ENCODE measurements around the gene KTN1. TPM values are rescaled to one million over a fixed set of nuclear protein-coding genes. Genes with fewer than 3 reads are reported as not detected.

KTN1 gene
- total and polyA plus RNA-seq, 2 experiments from 2014 or later, result 150 to 164 TPM

DNA sequence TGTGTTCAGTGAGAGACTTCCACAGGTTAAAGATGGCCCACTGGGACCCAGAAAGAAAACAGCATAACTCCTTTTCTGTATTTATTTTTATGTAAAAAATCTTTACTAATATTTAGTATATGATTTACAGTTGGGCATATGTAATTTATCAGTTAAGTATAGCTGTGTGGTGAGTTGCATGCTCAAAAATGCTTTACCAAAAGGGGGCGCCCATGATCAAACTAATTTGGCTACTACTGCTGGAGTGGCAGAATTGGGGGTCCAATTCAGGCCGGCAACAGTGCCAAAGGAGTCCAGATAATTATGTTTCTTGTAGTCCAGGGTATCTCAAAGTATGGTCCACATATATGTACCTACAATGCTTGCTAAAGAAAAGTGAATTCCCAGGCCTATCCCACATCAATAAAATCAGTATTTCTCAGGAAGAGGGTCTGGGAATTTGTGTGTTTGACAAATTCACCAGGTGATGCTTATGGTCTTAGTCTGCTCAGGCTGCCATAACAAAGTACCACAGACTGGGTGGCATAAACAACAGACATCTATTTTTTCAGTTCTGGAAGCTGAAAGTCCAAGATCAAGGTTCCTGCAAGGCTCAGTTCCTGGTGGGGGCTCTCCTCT is 152.0 kb downstream of the KTN1 start:
- TF ChIP-seq EZH2 (IDR thresholded peaks at IDR 0.05; ENCODE audit: borderline replicate concordance) (no peak), EZH2phosphoT487 (IDR thresholded peaks at IDR 0.05; ENCODE audit: low read depth, severe bottlenecking, unreplicated experiment) (no peak), CTCF (IDR thresholded peaks at IDR 0.05; ENCODE audit: poor library complexity) (peak; percentile 63)
- Histone ChIP-seq H3K27ac (no peak overlapping the region), H2AFZ (no peak overlapping the region), H3K27me3 (no peaks in the 10 kb centered on the region), H3K79me2 (no peaks in the 10 kb centered on the region), H4K20me1 (ENCODE audit: insufficient read depth, poor library complexity, severe bottlenecking) (no peaks in the 10 kb centered on the region), H3K4me1 (ENCODE audit: insufficient read depth) (peaks cover 12% of the 10 kb centered on the region), H3K4me2 (no peak overlapping the region), H3K9me2 (replicated peaks; ENCODE audit: insufficient read depth) (no peaks in the 10 kb centered on the region), H3K36me3 (replicated peaks; ENCODE audit: insufficient read depth, low read depth) (no peaks in the 10 kb centered on the region), H3K9me3 (ENCODE audit: low read depth) (no peaks in the 10 kb centered on the region), H3K4me3 (no peak overlapping the region)
- WGBS (ENCODE audit: low lambda C conversion rate, missing lambda C conversion rate), result 35% methylated on average over 2 of the region's 2 CpGs
- peak; percentile 53 for DNase-seq (ENCODE audit: low spot score)

DNA sequence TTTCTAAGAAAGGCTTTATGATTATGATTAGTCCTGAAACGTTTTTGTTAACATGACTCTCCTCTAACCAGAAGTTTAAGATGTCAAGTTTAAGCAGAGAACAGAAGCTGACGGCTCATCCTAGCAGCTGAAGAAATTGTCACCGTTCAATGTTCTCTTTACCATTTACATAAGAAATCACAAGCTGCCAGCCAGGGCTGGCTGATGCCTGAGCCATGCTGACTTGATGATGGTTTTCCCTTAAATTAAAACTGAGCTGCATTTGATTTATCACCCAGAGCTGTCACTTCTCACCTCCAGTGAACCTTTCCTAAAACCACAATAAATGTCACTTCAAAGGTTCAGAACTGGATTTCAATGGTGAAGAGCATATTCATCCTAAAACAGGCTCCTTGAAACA is 153.6 kb downstream of the KTN1 start:
- H3K9me2 ChIP-seq (replicated peaks; ENCODE audit: insufficient read depth), result no peaks in the 10 kb centered on the region
- TF ChIP-seq CTCF (IDR thresholded peaks at IDR 0.05; ENCODE audit: poor library complexity), result no peak
- TF ChIP-seq EZH2 (IDR thresholded peaks at IDR 0.05; ENCODE audit: borderline replicate concordance), result no peak
- TF ChIP-seq EZH2phosphoT487 (IDR thresholded peaks at IDR 0.05; ENCODE audit: low read depth, severe bottlenecking, unreplicated experiment), result no peak
- 54% methylated on average over 3 of the region's 3 CpGs for WGBS (ENCODE audit: low lambda C conversion rate, missing lambda C conversion rate)

More for the DNA sequence above, 153.6 kb downstream of the KTN1 start:
- no peak overlapping the region for H3K4me2 ChIP-seq
- no peak for DNase-seq (ENCODE audit: low spot score)
- no peak overlapping the region for H3K4me3 ChIP-seq
- no peaks in the 10 kb centered on the region for H3K9me3 ChIP-seq (ENCODE audit: low read depth)
- no peaks in the 10 kb centered on the region for H4K20me1 ChIP-seq (ENCODE audit: insufficient read depth, poor library complexity, severe bottlenecking)
- H3K79me2 ChIP-seq, result no peaks in the 10 kb centered on the region
- peaks cover 12% of the 10 kb centered on the region for H3K4me1 ChIP-seq (ENCODE audit: insufficient read depth)
- no peaks in the 10 kb centered on the region for H3K36me3 ChIP-seq (replicated peaks; ENCODE audit: insufficient read depth, low read depth)
- no peak overlapping the region for H3K27ac ChIP-seq
- H3K27me3 ChIP-seq, result no peaks in the 10 kb centered on the region
- no peak overlapping the region for H2AFZ ChIP-seq

Small RNA genes lying within 50 kb of the gene (small RNA-seq; reads per million reads assigned to genes)
- not detected for gene RF00019

Other genes starting within 250 kb of the KTN1 start
- 15.1 and 16.6 TPM in 2 replicates for gene ATG14, start 168.4 kb upstream of the KTN1 start, total RNA-seq
- 3.3 and 4.5 TPM in 2 replicates for gene ATG14, start 168.4 kb upstream of the KTN1 start, polyA plus RNA-seq
- 0.27 TPM in 1 of 2 replicates, not detected in the other for gene TBPL2, start 139.6 kb upstream of the KTN1 start, total RNA-seq
- gene TBPL2, start 139.6 kb upstream of the KTN1 start, polyA plus RNA-seq, result 0.23 and 0.27 TPM in 2 replicates

Measured in hepatocyte (in vitro differentiated cells).